H4 (cell line): ENCODE results near the gene CCR9. TPM values are rescaled to one million over a fixed set of nuclear protein-coding genes. Genes with fewer than 3 reads are reported as not detected.

Experiments used
- DNase-seq: peaks from one replicate; pipeline ENCODE4 v3.0.0-alpha.2; 2015; ENCODE audit warnings: low spot score
- total RNA-seq: library from RNA; depleted of rRNA; stranded (reverse); fragments of >200 nt; shearing (Covaris generic); gene quantifications from 2 replicates; pipeline ENCODE4 v1.2.3, GENCODE V29; 2014

The CCR9 gene
- total RNA-seq, 1 experiment from 2014 or later: not detected

DNA sequence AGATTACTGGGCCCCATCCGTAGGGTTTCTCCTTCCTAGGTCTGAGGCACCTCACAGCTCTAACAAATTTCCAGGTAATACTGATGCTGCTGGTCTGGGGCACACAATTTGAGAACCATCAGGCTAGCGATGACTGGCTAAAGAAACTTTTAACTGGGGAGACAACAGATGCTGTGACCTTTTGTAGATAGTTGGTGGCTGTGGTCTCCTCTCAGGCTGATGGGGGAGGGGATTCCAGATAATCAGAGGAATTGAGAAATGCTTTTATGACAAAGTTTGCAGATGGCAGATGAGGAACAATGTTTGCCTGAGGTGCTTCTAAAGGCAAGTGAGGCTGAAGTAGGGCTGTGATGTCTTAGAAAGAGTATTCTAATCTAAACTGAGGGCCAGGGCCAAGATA is 13.8 kb upstream of the CCR9 start:
- no peak for DNase-seq

DNA sequence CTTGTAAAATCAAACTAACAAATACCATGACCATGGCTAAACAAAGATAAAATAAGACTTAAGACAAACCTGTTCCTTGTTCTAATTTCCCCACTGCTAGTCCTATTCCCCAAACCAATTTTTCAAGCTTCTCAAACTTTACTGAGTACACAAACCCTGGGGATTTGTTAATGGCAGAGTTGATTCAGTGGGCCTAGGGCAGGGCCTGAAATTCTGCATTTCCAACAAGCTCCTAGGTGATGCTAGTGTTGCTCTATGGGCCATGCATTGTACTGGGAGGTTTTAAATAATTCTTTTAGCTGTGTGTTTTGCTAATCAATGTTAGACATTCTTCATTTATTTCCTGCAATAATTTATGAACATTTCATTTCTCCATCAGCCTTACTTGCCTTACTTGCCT is 13.3 kb upstream of the CCR9 start:
- no peak for DNase-seq

DNA sequence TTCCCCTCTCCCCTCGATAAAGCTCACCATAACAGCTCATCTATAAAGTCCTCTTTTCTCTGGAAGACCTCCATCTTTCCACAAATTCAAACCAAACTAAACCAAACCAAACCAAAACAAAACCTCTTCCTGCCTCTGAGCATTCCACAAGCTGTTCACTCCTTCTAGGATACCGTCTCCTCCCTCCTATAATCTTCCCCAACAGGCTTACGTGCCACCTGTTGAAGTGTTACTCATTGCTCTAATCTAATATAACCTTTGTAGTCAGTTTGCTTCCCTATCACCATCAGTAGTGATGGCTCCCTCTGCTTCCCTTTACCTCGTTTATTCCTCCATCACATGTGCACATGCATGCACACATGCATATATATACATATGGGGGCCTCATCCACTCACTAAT is 12.7 kb upstream of the CCR9 start:
- no peak for DNase-seq

DNA sequence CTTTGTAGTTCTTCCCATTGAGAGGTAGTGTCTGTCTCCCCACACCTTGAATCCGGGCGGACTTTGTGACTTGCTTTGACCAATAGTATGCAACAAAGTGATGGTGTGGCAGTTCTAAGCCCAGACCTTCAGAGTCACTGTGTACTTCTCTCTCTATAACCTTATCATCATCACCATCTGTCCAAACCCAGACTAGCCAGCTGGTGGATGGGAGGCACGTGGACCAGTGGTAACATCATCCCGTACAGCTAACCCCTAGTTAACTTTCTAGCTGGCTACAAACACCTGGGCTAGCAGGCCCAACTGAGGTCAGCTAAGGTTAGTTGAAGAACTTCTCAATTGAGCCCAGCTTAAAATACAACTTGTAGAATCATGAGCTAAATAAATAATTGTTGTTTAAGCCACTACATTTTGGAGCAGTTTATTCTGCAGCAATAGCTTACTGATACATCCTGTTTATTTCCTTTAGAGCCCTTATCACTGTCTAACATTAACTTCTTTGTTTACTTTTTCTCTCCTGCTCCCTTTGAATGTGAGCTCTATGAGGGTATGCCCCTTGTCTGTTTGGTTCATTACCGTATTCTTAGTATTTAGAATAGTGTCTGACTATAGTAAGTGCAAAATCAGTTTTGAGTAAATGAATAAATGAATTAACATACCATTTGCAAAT is 11.5 kb upstream of the CCR9 start:
- DNase-seq: no peak

DNA sequence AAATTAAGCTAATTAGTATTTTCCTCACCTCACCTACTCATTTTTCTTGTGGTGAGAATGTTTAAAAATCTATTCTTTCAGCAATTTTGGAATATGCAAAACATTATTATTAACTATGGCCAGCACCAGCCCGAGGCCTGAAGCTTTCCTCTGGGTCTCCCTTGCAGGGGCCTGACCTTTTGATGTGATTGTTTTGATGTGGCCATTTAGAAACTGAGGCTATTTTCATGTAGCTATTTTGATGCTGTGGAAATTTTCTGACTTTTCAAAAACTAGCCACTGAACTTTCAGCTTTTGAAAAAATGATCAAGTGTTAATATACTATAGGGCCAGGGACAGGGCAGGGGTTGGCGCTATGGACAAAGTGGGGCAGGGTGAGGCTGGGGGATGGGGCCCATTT is 8.2 kb upstream of the CCR9 start:
- no peak for DNase-seq

DNA sequence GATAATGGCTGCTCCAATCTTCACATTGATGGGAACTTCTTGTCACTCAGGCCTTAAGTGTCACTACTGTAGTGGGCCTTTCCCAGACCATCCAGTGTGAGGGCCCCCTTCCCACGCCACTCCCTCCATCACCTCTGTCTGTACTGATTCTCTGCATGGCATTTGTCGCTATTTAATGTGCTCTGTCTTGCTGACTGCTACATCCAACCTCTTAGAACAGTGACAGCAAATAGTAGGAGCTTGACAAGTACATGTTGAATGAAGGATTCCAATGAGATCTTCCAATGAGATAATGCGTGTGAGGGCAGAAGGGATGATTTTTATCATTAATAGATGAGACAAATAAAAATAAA is 5.6 kb upstream of the CCR9 start:
- DNase-seq: no peak

DNA sequence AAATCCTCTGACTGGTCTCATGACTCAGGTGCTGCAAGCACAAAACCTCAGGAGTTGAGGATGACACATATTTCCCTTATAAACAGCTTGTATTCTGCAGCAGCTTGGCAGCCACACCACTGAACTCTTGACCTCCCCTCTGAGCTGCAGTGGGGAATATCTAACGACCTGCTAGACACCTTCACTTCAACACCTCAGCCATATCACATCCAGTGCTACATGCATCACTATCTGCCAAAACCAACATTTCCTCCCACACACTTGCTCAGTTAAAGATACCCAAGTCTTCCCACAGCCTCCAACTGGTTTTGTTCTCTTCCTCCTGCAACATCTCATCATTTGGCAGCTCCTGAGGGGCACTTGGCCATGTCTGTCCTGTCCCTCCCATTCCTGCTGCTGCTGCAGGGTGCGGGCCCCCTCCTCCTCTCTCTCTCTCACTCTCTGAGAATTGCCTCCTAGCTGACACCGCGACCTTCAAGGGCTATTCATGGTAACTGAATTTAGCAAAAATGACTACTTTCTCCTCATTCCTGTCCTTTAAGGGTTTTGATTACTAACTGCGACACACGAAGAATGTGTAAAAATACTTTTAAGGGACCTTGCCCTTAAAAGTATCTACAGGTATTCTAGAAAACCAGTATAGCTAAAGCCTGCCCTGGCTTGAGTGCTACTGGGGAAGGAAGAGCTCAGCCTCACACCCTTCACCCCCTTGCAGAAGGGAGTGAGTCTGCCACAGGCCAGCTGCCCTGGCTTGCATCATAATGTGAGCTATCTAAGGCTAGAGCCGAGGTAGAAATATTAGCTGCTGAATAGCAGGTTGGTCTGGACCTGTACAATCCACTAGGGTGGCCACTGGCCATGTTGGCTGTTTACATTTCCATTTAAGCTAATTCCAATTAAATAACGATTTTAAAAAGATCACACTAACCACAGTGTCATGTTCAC is 5.0 kb upstream of the CCR9 start:
- DNase-seq: no peak

DNA sequence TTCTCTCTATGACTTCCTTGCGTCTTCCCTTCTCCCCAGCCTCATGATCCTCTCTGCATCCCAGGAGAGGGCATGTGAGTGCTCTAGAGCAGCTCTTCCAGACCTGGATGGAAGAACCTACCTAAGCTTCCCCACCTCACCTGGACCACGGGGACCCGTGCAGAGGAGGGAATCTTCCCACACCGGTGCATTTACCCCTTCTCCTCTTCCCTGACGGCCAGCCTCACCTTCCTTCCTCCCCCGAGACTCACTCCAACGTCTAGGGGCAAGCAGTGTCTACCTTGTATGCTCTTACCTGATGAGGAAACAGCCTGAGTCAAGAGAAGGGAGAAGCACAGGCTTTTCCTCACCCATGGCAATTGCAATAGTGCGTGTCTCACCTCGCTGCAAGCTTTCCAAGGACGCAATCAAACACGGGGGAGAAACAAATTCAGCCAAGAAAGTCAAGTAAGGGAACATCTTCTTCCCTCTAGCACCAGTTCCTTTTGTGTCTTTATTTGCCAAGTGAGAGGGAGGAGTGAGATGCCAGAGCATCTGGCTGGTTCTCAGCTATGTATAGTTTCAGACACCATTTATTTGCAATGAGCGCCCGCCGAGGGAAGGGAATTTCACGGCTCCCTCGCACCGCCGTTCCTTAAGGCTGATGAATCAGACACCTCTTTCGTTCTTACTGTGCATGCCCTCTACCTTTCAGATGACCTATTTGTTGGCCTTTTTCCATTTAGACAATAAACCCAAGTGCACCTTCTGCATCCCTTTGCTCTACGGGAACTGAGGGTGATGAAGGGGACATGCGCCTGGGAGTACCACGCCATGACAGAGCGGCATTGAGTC is 1.8 kb upstream of the CCR9 start:
- no peak for DNase-seq

DNA sequence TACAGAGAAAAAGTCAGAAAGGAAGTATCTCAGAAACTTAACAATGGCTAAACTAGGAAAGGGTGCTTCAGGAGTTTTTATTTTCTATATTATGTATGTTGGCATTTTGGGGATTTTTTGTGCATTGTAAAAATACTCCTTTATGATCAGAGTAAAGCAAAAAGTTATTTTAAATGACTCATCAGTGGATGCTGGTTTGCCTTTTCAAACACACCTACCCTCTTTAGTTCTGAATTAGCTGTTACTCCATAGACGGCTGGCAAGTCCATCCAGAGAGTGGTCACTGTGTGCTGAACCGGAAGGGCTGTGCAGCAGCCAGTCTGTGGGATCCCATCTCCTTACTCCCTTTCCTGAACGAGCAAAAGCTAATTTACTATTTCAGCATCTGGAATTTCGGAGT is 942 bp downstream of the CCR9 start:
- DNase-seq: no peak

DNA sequence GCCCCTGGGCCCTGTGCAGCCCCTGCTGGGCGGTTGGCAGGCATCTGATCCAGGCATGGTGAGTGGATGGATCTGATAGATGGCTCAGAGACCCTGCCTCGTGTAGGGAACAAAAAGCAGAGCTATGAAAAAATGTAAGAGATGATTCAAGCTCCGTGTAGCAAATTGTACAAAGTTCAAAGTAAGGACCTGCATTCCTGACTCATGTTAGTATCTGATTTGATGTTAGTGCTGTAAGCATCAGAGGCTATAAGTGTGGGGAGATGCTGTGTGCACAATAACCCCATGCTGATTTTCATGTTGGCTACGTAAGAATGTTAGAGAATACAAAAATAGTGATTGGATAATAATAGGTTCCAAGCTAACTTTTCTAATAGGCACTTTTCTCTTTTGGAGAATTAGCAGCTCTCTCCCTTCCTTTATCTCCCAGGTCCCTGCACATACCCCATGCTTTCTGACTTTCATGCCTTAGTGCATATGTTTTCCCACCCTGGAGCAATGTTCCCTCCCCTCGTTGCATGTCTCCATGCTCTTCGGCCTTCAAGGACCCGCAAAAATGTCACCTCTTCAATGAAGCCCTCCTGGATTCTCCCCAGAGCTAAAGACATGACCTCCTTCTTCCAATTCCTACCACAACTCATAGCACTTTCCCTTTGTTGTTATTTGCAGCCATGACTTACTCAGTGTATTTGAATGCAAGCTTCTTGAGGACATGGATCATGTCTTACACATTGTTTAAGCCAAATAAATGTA is 1.6 kb downstream of the CCR9 start:
- DNase-seq: no peak

DNA sequence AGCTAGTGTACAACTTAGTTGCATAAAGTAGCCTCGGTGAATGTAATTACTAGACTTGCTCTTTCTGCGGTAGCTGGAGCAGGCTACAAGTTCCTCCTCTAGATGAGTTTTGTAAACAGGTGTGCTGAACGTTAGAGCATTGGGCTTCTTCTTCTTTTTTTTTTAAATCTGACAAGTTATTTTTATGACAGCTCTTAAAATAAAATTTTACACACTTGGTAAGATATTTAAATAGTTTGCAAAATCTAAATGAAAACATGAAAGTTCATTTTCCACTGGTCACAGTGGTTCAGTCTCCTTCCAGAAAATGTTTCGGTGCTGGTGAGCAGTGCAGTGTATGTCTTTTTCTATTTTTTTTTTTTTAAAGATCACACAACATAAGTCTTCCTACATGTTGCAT is 3.0 kb downstream of the CCR9 start:
- no peak for DNase-seq

DNA sequence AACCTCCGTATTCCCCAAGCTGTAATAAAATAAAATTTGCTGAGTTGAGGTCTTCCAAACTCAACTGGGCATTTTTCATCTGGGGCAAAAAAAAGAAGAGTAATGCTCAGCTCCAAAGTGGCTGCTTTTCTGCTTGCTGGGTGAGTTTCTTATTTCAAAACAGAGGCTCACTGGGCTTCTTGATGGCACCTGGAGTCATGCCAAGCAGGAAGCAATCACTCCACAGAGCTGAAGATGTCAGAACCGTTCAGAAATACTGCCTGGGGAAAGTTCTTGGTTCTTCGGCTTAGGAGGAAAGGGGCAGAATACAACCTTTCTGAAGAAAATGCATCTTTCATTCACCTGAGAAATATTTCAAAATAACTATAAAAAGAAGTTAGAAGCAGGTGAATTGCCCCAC is 4.1 kb downstream of the CCR9 start:
- peak; percentile 10 for DNase-seq

DNA sequence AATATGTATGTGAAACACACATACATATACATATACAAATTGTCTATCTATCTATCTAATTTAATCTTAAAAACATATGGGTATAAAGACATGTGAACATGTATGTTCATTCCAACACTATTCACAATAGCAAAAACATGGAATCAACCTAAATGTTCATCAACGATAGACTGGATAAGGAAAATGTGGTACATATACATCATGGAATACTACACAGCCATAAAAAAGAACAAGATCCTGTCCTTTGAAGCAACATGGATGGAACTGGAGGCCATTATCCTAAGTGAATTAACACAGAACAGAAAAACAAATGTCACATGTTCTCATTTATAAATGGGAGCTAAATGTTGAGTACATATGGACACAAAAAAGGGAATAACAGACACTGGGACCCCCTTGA is 5.8 kb downstream of the CCR9 start:
- DNase-seq: no peak

DNA sequence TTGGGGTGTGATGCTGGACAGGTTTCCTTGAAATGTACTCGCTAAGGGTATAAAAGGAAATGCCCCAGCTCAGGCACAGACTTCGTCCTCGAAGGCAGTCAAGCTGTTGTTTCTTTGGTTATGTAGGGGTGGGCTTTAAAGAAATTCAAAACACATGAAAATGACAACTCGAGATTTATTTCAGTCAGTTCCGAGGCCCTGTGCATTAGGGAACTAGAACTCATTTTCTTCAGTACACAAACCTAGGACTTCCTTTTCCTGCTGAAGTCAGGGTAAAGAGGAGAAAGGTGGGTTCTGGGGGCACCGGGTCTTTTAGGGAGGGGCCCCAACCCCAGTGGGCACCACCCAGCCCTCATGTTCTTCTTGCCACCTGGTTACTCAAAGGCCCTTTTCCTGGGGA is 7.7 kb downstream of the CCR9 start:
- DNase-seq: no peak

DNA sequence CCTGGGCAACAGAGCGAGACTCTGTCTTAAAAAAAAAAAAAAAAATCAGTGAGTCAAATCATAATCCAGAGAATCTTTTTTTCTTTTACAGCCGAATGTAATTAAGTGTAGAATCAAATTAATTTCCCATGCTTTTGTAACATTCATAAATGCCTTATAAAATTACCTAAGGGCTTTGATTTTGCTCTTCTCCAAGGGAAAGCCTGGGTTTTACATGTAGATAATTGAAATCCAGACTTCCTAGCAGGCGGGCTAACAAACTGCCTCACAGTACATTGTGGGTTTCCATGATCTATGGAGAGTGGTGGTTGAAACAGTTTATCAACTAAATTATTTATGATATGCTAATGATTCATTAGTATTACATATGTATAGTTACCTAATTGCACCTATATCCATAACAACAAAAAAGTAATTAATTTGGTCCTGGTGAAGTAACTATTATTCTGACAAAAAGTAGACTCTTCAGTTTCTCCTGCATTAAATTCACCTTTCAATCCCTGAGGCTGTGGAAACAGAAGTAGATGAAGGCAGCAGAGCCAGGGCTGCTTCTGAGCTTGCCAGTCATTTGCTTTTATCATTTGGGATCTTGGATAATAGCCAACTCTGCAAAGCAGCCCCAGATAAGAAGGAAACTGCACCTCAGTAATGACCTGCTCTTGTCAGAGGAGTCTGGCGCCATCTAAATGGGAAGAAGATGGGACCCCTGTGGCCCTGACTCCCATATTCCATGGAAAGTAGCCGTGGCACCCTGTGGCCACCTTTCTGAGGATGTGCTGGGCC is 9.5 kb downstream of the CCR9 start:
- DNase-seq: no peak

DNA sequence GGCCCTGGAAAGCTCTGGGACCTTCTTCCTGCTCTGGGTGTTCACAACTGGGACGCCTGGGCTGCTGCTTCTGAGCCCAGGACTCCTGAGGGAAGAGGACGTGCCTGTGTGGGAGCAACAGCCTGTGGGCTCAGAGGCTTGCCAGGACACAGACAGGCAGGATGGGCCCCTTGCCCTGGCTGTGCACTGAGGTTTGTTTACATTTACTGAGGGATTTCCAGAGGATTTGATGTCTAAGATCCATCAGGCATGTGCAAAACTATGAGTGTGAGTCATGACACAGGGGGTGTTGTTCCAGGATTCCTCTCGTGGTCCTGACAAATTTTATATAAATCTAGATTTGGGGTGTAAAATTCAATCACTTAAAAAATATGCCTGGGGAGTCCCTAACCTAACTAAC is 10.6 kb downstream of the CCR9 start:
- DNase-seq: peak; percentile 54

DNA sequence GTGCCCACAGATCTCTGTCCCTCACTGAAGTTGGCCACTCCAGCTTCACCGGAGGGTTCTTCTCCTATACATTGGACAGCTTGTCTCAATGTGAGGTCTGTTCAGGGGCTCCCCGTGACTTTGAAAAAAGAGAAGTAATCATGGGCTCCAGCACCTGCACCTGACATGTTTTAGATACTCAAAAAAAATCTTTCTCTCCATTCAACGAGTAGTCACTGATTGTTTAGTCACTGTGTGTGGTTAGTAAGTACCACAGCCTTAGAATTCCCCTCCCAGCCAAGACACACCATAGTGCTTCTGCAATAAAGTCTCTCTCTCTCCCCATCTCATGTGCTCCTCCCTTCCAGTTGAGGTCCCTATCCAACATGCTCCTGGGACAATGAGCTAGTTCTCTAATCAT is 18.6 kb downstream of the CCR9 start:
- no peak for DNase-seq

DNA sequence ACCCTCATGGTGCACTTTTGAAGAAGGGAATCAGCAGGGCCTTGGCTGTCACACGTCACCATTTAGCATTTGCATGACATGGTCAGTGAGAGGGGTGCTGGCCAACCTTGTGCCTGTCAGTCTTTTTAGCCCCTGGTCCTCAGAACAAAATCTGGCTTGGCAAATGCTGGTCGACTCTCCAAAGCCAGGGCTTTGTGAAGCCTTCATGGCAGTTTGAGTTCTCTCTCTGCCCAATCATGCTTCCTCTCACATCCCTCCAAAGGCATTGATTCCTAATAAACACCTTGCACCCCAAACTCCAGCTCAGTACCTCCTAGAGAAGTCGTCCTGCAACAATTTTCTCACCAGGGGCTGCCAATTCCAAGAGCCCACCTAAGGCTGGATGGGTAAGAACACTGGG is 19.4 kb downstream of the CCR9 start:
- DNase-seq: no peak

DNA sequence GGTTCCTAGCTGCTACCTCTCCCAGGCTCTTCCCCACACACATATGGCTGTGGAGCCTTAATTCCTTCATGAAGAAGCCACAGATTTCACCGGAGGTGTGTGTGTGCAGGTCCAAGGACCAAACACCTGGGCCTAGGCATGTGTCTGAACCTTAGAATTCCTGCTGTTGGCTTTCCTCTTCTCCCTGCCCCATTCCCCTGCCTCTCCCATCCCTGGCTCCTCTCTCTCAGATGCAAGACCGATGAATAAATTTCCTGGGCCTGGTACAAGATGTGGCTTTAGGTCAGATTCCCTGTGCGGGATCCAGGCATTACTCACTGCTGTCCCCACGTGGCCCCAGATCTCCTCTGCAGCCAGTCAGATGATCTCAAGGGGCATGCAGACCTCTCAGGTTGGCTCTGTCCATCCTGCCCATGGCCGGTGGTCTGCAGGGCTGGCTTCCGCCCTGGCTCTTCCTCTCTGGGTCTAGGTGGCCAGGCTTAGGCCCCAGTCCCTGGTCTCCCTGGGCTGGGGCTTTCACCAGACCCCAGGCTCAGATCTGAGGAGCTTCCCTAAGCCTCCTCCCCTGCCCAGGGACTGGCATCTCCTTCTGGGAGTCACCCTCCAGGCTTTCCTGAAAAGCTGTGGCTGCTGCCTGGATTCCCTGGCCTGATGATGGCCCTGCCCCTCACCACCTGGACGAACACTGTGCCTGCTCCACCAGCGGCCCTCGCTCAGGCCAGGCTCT is 20.5 kb downstream of the CCR9 start:
- peak; percentile 11 for DNase-seq
